Neural cell (in vitro differentiated cells): ENCODE results near the gene TMEM123. TPM values are rescaled to one million over a fixed set of nuclear protein-coding genes. Genes with fewer than 3 reads are reported as not detected.

Experiments used
- H2AFZ ChIP-seq: fragments of 200-600, 300-800 bp; sonication (generic), shearing (Covaris generic); 2 replicates; pipeline ENCODE4 v1.6.0; 2014; ENCODE audit warnings: low read depth, mild to moderate bottlenecking, antibody characterized with exemption, low read length, moderate library complexity
- H3F3A ChIP-seq: fragments of 200-600 bp; shearing (Covaris generic); 2 replicates; pipeline ENCODE4 v1.6.1; 2016; ENCODE audit warnings: mild to moderate bottlenecking, moderate library complexity, mixed read lengths, antibody characterized with exemption, low read length; ENCODE audit not compliant: insufficient read depth, poor library complexity, severe bottlenecking
- H3K27ac ChIP-seq: fragments of 200-600, 300-800 bp; sonication (generic), shearing (Covaris generic); 2 replicates; pipeline ENCODE4 v1.5.1; 2014; ENCODE audit warnings: mild to moderate bottlenecking, low read length, moderate library complexity
- H3K27me3 ChIP-seq: fragments of 300-800, 200-600 bp; sonication (generic), shearing (Covaris generic); 2 replicates; pipeline ENCODE4 v1.6.0; 2014; ENCODE audit warnings: mild to moderate bottlenecking, low read depth, low read length, moderate library complexity; ENCODE audit not compliant: insufficient read depth
- H3K36me3 ChIP-seq: fragments of 300-800, 200-600 bp; sonication (generic), shearing (Covaris generic); 2 replicates; pipeline ENCODE4 v1.5.1; 2014; ENCODE audit warnings: mild to moderate bottlenecking, antibody characterized with exemption, low read length, moderate library complexity; ENCODE audit not compliant: insufficient read depth
- H3K4me2 ChIP-seq: fragments of 300-800, 200-600 bp; sonication (generic), shearing (Covaris generic); 2 replicates; pipeline ENCODE4 v1.6.0; 2014; ENCODE audit warnings: mild to moderate bottlenecking, low read length
- H3K4me3 ChIP-seq: fragments of 300-800, 200-600 bp; sonication (generic), shearing (Covaris generic); 2 replicates; pipeline ENCODE4 v1.5.1; 2014; ENCODE audit warnings: mild to moderate bottlenecking, low read length, moderate library complexity
- H3K79me2 ChIP-seq: fragments of 200-600 bp; shearing (Covaris generic); replicated peaks from 2 replicates; pipeline ENCODE4 v1.6.0; 2014; ENCODE audit warnings: mild to moderate bottlenecking, low read length, moderate library complexity; ENCODE audit not compliant: insufficient read depth
- H3K9ac ChIP-seq: fragments of 300-800, 200-600 bp; sonication (generic), shearing (Covaris generic); 2 replicates; pipeline ENCODE4 v1.6.1; 2016; ENCODE audit warnings: mild to moderate bottlenecking, low read length, mixed read lengths
- H3K9me2 ChIP-seq: fragments of 200-600 bp; shearing (Covaris generic); 2 replicates; pipeline ENCODE4 v1.6.1; 2016; ENCODE audit warnings: mild to moderate bottlenecking, low read length, mixed read lengths; ENCODE audit not compliant: insufficient read depth
- H3K9me3 ChIP-seq: fragments of 200-600, 300-800 bp; sonication (generic), shearing (Covaris generic); 2 replicates; pipeline ENCODE4 v1.6.1; 2016; ENCODE audit warnings: mild to moderate bottlenecking, mixed run types, low read length, moderate library complexity, mixed read lengths
- H4K20me1 ChIP-seq: fragments of 200-600 bp; shearing (Covaris generic); 2 replicates; pipeline ENCODE4 v1.6.1; 2016; ENCODE audit warnings: mild to moderate bottlenecking, mixed run types; ENCODE audit not compliant: insufficient read depth
- CTCF ChIP-seq: fragments of 450-650 bp; IDR thresholded peaks from 2 replicates; pipeline ENCODE4 v1.5.1; 2014; ENCODE audit warnings: antibody characterized with exemption, mild to moderate bottlenecking, moderate library complexity; ENCODE audit not compliant: poor library complexity, severe bottlenecking
- EP300 ChIP-seq: fragments of 450-650 bp; conservative IDR thresholded peaks from 2 replicates; pipeline ENCODE4 v1.6.1; 2014; ENCODE audit warnings: antibody characterized with exemption, mild to moderate bottlenecking, moderate library complexity; ENCODE audit not compliant: poor library complexity, severe bottlenecking
- EZH2 ChIP-seq: fragments of 200-600, 300-800 bp; shearing (Covaris generic), sonication (generic); IDR thresholded peaks from 2 replicates; pipeline ENCODE4 v1.6.1; 2014; ENCODE audit warnings: antibody characterized with exemption, low read length, borderline replicate concordance, mild to moderate bottlenecking; ENCODE audit not compliant: insufficient read depth, poor library complexity, severe bottlenecking
- MXI1 ChIP-seq: fragments of 450-650 bp; conservative IDR thresholded peaks from 2 replicates; pipeline ENCODE4 v1.6.1; 2014; ENCODE audit warnings: antibody characterized with exemption, mild to moderate bottlenecking; ENCODE audit not compliant: poor library complexity, severe bottlenecking
- POLR2AphosphoS5 ChIP-seq: IDR thresholded peaks from 2 replicates; pipeline ENCODE4 v1.6.1; 2012
- RAD21 ChIP-seq: fragments of 450-650 bp; conservative IDR thresholded peaks from 2 replicates; pipeline ENCODE4 v1.6.1; 2014; ENCODE audit warnings: antibody characterized with exemption, mild to moderate bottlenecking, moderate library complexity
- REST ChIP-seq: IDR thresholded peaks from 2 replicates; pipeline ENCODE4 v1.6.1; 2012; ENCODE audit warnings: borderline replicate concordance
- SMC3 ChIP-seq: fragments of 450-650 bp; conservative IDR thresholded peaks from 2 replicates; pipeline ENCODE4 v1.6.1; 2014; ENCODE audit warnings: antibody characterized with exemption, mild to moderate bottlenecking, moderate library complexity; ENCODE audit not compliant: poor library complexity
- TAF1 ChIP-seq: IDR thresholded peaks from 2 replicates; pipeline ENCODE4 v1.6.1; 2012; ENCODE audit warnings: low read depth
- polyA plus RNA-seq: library from polyadenylated mRNA; depleted of rRNA; stranded (reverse); fragments of >200 nt; gene quantifications from 2 replicates; pipeline ENCODE4 v1.2.3, GENCODE V29; 2014

The TMEM123 gene
- polyA plus RNA-seq, 1 donor from 2014 or later: 7.7 TPM

GRCh38 chr11:102497061-102497460 is 44.5 kb upstream of the TMEM123 start:
- TF ChIP-seq TAF1 (no peak), REST (no peak), CTCF (no peak), MXI1 (no peak), POLR2AphosphoS5 (no peak), EZH2 (no peak), SMC3 (no peak), RAD21 (no peak), EP300 (no peak)
- no peaks in the 10 kb centered on the region for H3K9me3 ChIP-seq
- no peaks in the 10 kb centered on the region for H3K27me3 ChIP-seq
- H3K9ac ChIP-seq: no peak overlapping the region
- H3F3A ChIP-seq: no peaks in the 10 kb centered on the region
- H3K36me3 ChIP-seq: no peaks in the 10 kb centered on the region
- no peak overlapping the region for H3K4me2 ChIP-seq
- no peak overlapping the region for H3K4me3 ChIP-seq
- H3K27ac ChIP-seq: no peak overlapping the region
- H3K9me2 ChIP-seq: no peaks in the 10 kb centered on the region
- no peaks in the 10 kb centered on the region for H4K20me1 ChIP-seq
- H3K79me2 ChIP-seq: no peaks in the 10 kb centered on the region
- H2AFZ ChIP-seq: no peak overlapping the region

GRCh38 chr11:102495161-102496042 is 42.8 kb upstream of the TMEM123 start:
- Histone ChIP-seq H3K4me3 (no peak overlapping the region), H4K20me1 (no peaks in the 10 kb centered on the region), H2AFZ (no peak overlapping the region), H3K4me2 (no peak overlapping the region), H3K9me3 (no peaks in the 10 kb centered on the region), H3K36me3 (no peaks in the 10 kb centered on the region), H3K79me2 (no peaks in the 10 kb centered on the region), H3F3A (no peaks in the 10 kb centered on the region), H3K27me3 (no peaks in the 10 kb centered on the region), H3K9me2 (no peaks in the 10 kb centered on the region), H3K27ac (no peak overlapping the region), H3K9ac (no peak overlapping the region)
- TF ChIP-seq CTCF (peak; percentile 88), REST (no peak), RAD21 (peak; percentile 87), SMC3 (peak; percentile 87)
